HepG2 (cell line): ENCODE data around the gene UBE2O. TPM values are rescaled to one million over a fixed set of nuclear protein-coding genes. Genes with fewer than 3 reads are reported as not detected.

Source experiments
- ARID2 ChIP-seq: sonication (generic); formaldehyde crosslinking; IDR thresholded peaks from 2 replicates; pipeline ENCODE4 v1.8.1; 2022; ENCODE audit warnings: mild to moderate bottlenecking, missing genetic modification reagents, borderline replicate concordance
- CHD2 ChIP-seq: IDR thresholded peaks from 2 replicates; pipeline ENCODE4 v1.6.1; 2011; ENCODE audit warnings: low read depth, low read length, improper control_type of control experiment
- KLF6 ChIP-seq: IDR thresholded peaks from 2 replicates; pipeline ENCODE4 v1.8.0; 2016; ENCODE audit warnings: missing biosample characterization, missing genetic modification reagents
- NCOA1 ChIP-seq: sonication (generic); formaldehyde crosslinking; IDR thresholded peaks from 2 replicates; pipeline ENCODE4 v1.9.0; 2021; ENCODE audit warnings: missing genetic modification reagents
- NFIC ChIP-seq: IDR thresholded peaks from 2 replicates; pipeline ENCODE4 v1.6.1; 2012; ENCODE audit warnings: mild to moderate bottlenecking, low read length, inconsistent platforms
- ZC3H13 ChIP-seq: sonication (generic); formaldehyde crosslinking; IDR thresholded peaks from 2 replicates; pipeline ENCODE4 v1.8.1; 2023; ENCODE audit warnings: mild to moderate bottlenecking, missing genetic modification reagents, moderate library complexity
- ZFP41 ChIP-seq: sonication (generic); formaldehyde crosslinking; IDR thresholded peaks from 2 replicates; pipeline ENCODE4 v1.4.0; 2020; ENCODE audit warnings: mild to moderate bottlenecking, missing genetic modification reagents, borderline replicate concordance
- ZNF530 ChIP-seq: sonication (generic); formaldehyde crosslinking; IDR thresholded peaks from 2 replicates; pipeline ENCODE4 v1.5.0; 2020; ENCODE audit warnings: low read depth, mild to moderate bottlenecking, missing genetic modification reagents
- ZNF703 ChIP-seq: sonication (generic); formaldehyde crosslinking; IDR thresholded peaks from 2 replicates; pipeline ENCODE4 v1.5.1; 2020; ENCODE audit warnings: missing genetic modification reagents, mild to moderate bottlenecking, moderate library complexity, borderline replicate concordance
- ZNF772 ChIP-seq: sonication (generic); formaldehyde crosslinking; IDR thresholded peaks from 2 replicates; pipeline ENCODE4 v1.5.0; 2020; ENCODE audit warnings: mild to moderate bottlenecking, missing genetic modification reagents
- polyA plus RNA-seq, 8 experiments: library from polyadenylated mRNA; depleted of rRNA in 3 of 8; stranded (reverse) in 7 of 8; unstranded in 1 of 8; fragments of >200 nt; fragmentation: Illumina TruSeq in 4 of 8; extraction: Trizol in 4 of 8; gene quantifications; 2 replicates each; pipeline versions ENCODE4 v1.2.1 to v1.2.3, GENCODE V29; 2011 to 2016; ENCODE audit warnings: low read depth in 4 of 8, missing spikeins in 1 of 8, mixed read lengths in 1 of 8; ENCODE audit not compliant: insufficient read depth in 1 of 8
- total RNA-seq, 5 experiments: library from RNA; depleted of rRNA; stranded (reverse); fragments of >200 nt; fragmentation: Illumina TruSeq; extraction: Trizol; gene quantifications; 2 replicates each; pipeline ENCODE4 v1.2.3, GENCODE V29; 2016; ENCODE audit warnings: low read depth in 1 of 5
- TF ChIP-seq, protein P1 (sequence below): sonication (generic); formaldehyde crosslinking; IDR thresholded peaks from 2 replicates; pipeline ENCODE4 v1.5.0; 2020; ENCODE audit warnings: missing genetic modification reagents, mild to moderate bottlenecking, borderline replicate concordance
- TF ChIP-seq, protein P2 (sequence below): sonication (generic); formaldehyde crosslinking; IDR thresholded peaks from 2 replicates; pipeline ENCODE4 v1.9.0; 2021; ENCODE audit warnings: mild to moderate bottlenecking, missing genetic modification reagents
- TF ChIP-seq, protein P3 (sequence below): sonication (generic); formaldehyde crosslinking; IDR thresholded peaks from 2 replicates; pipeline ENCODE4 v1.4.0; 2020; ENCODE audit warnings: missing genetic modification reagents

Gene UBE2O
- total and polyA plus RNA-seq, 2 of the 13 experiments (the other 11 are each of a cell fraction or from before 2014, with no cell fraction given), result 21.5 to 23.5 TPM

GRCh38 chr17:76451506-76451905 is 1.4 kb downstream of the UBE2O start (continued):
- TF ChIP-seq NFIC (no peak), KLF6 (no peak), CHD2 (no peak), ARID2 (CRISPR knock-in tag) (no peak), ZC3H13 (no peak), ZNF772 (CRISPR knock-in tag) (no peak), ZNF703 (CRISPR knock-in tag) (no peak), ZNF530 (CRISPR knock-in tag) (no peak), ZFP41 (no peak), NCOA1 (CRISPR knock-in tag) (no peak)
- TF ChIP-seq, protein P1, sequence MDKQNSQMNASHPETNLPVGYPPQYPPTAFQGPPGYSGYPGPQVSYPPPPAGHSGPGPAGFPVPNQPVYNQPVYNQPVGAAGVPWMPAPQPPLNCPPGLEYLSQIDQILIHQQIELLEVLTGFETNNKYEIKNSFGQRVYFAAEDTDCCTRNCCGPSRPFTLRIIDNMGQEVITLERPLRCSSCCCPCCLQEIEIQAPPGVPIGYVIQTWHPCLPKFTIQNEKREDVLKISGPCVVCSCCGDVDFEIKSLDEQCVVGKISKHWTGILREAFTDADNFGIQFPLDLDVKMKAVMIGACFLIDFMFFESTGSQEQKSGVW (CRISPR knock-in tag), result no peak
- TF ChIP-seq, protein P2, sequence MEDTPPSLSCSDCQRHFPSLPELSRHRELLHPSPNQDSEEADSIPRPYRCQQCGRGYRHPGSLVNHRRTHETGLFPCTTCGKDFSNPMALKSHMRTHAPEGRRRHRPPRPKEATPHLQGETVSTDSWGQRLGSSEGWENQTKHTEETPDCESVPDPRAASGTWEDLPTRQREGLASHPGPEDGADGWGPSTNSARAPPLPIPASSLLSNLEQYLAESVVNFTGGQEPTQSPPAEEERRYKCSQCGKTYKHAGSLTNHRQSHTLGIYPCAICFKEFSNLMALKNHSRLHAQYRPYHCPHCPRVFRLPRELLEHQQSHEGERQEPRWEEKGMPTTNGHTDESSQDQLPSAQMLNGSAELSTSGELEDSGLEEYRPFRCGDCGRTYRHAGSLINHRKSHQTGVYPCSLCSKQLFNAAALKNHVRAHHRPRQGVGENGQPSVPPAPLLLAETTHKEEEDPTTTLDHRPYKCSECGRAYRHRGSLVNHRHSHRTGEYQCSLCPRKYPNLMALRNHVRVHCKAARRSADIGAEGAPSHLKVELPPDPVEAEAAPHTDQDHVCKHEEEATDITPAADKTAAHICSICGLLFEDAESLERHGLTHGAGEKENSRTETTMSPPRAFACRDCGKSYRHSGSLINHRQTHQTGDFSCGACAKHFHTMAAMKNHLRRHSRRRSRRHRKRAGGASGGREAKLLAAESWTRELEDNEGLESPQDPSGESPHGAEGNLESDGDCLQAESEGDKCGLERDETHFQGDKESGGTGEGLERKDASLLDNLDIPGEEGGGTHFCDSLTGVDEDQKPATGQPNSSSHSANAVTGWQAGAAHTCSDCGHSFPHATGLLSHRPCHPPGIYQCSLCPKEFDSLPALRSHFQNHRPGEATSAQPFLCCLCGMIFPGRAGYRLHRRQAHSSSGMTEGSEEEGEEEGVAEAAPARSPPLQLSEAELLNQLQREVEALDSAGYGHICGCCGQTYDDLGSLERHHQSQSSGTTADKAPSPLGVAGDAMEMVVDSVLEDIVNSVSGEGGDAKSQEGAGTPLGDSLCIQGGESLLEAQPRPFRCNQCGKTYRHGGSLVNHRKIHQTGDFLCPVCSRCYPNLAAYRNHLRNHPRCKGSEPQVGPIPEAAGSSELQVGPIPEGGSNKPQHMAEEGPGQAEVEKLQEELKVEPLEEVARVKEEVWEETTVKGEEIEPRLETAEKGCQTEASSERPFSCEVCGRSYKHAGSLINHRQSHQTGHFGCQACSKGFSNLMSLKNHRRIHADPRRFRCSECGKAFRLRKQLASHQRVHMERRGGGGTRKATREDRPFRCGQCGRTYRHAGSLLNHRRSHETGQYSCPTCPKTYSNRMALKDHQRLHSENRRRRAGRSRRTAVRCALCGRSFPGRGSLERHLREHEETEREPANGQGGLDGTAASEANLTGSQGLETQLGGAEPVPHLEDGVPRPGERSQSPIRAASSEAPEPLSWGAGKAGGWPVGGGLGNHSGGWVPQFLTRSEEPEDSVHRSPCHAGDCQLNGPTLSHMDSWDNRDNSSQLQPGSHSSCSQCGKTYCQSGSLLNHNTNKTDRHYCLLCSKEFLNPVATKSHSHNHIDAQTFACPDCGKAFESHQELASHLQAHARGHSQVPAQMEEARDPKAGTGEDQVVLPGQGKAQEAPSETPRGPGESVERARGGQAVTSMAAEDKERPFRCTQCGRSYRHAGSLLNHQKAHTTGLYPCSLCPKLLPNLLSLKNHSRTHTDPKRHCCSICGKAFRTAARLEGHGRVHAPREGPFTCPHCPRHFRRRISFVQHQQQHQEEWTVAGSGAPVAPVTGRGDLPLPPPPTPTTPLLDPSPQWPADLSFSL (CRISPR knock-in tag), result peak; percentile 52; the same call in 1 of the 2 replicates
- TF ChIP-seq, protein P3, sequence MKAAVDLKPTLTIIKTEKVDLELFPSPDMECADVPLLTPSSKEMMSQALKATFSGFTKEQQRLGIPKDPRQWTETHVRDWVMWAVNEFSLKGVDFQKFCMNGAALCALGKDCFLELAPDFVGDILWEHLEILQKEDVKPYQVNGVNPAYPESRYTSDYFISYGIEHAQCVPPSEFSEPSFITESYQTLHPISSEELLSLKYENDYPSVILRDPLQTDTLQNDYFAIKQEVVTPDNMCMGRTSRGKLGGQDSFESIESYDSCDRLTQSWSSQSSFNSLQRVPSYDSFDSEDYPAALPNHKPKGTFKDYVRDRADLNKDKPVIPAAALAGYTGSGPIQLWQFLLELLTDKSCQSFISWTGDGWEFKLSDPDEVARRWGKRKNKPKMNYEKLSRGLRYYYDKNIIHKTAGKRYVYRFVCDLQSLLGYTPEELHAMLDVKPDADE (CRISPR knock-in tag), result no peak
